Stimulated activated naive CD8-positive, alpha-beta T cell treated with anti-CD3 and anti-CD28 coated beads, Interleukin-15, amount 100 ng/mL, for 72 hours (primary cell): ENCODE data around the gene FBXO42.
"Not testable (repeated sequence)": the region's sequence is repeated elsewhere in the genome, so short reads cannot be mapped to it uniquely, and the experiment has no call there.

Experiments
- ATAC-seq: fragments of 150-1000 bp; cut with Tn5 transposase; 2 replicates; pipeline ENCODE4 v1.10.0; 2021; ENCODE audit warnings: mild to moderate bottlenecking, moderate library complexity
- DNase-seq, 2 donors: peaks; one replicate each; pipeline ENCODE4 v3.0.0; 2021 to 2022
- H3K27ac Mint-ChIP-seq, 2 donors: one replicate each; pipeline ENCODE4 v1.8.0; 2022; ENCODE audit warnings: mild to moderate bottlenecking in 2 of 2, mixed read lengths in 2 of 2, moderate library complexity in 2 of 2
- H3K27me3 Mint-ChIP-seq: one replicate; pipeline ENCODE4 v1.8.0; 2022; ENCODE audit warnings: mixed read lengths
- H3K4me1 Mint-ChIP-seq: one replicate; pipeline ENCODE4 v1.8.0; 2022; ENCODE audit warnings: mild to moderate bottlenecking, mixed read lengths
- H3K4me3 Mint-ChIP-seq, 2 donors: one replicate each; pipeline ENCODE4 v1.8.0; 2022; ENCODE audit warnings: mild to moderate bottlenecking in 2 of 2, mixed read lengths in 2 of 2, moderate library complexity in 1 of 2
- H3K9me3 Mint-ChIP-seq, 2 donors: one replicate each; pipeline ENCODE4 v1.8.0; 2022; ENCODE audit warnings: mixed read lengths in 2 of 2

The FBXO42 gene

DNA sequence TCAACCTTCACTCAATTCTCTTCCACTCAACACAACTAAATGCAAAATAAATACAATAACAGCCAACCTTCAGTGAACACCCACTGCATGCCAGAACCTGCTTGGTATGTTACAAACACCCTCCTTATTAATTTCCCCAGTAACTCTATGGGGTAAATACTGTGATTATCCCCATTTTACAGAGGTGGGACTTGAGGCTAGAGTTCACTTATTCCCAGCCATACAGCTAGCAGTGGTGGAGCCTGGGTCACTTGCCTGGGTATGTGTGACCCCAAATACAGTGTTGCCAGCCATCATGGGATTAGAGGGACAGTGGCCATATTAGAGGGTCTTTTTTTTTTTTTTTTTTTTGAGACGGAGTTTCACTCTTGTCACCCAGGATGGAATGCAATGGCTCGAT is 116.9 kb downstream of the FBXO42 start:
- Mint-ChIP-seq H3K27ac (no peak overlapping the region), H3K27me3 (no peaks in the 10 kb centered on the region), H3K4me3 (no peak overlapping the region), H3K4me1 (peaks cover 22% of the 10 kb centered on the region), H3K9me3 (no peaks in the 10 kb centered on the region)
- ATAC-seq (no peak), DNase-seq (no peak)

DNA sequence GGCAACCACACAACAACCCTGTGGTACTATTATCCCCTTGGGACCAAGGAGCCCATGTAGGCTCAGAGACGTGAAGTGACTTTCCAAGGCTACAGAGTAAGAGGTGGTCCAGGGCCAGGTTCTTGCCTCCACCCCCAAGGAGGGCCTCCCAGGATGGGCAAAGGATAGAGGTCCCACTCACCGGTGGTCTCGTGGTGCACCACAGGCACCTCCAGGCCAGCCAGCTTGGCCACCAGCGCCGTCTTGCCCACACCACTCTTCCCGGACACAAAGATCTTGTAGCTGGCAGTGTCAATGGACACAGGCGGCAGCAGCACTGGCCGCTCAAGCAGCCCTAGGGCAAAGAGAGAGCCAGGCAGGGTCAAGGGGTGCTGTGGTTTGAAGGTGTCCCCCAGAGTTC is 118.8 kb downstream of the FBXO42 start:
- H3K27me3 Mint-ChIP-seq = peaks cover 12% of the 10 kb centered on the region
- no peak overlapping the region for H3K27ac Mint-ChIP-seq
- no peak for ATAC-seq
- no peak overlapping the region for H3K4me3 Mint-ChIP-seq
- H3K9me3 Mint-ChIP-seq = no peaks in the 10 kb centered on the region
- H3K4me1 Mint-ChIP-seq = peaks cover 26% of the 10 kb centered on the region
- DNase-seq = no peak

DNA sequence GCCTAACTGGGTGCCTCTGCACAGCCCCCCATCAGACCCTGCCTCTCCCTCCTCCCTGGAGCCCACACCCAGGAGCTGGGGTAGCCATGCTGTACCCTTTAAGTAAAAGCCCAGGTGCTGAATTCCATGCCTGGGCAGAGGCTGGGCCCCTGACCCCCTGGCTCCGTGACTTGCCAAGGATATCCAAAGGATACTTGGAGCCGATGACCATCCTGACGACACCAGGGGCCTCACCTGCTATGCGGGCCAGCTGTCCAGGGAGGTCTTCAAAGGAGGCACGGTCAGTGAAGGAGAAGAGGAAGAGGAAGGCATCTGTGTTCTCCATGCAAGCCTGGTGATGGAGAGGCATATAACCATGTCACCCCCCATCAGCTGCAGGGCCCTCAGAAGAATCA is 120.0 kb downstream of the FBXO42 start:
- no peak overlapping the region for H3K27ac Mint-ChIP-seq
- DNase-seq (no peak), ATAC-seq (no peak)
- H3K4me3 Mint-ChIP-seq = no peak overlapping the region
- H3K9me3 Mint-ChIP-seq = no peaks in the 10 kb centered on the region
- H3K4me1 Mint-ChIP-seq = peaks cover 31% of the 10 kb centered on the region
- peaks cover 23% of the 10 kb centered on the region for H3K27me3 Mint-ChIP-seq

DNA sequence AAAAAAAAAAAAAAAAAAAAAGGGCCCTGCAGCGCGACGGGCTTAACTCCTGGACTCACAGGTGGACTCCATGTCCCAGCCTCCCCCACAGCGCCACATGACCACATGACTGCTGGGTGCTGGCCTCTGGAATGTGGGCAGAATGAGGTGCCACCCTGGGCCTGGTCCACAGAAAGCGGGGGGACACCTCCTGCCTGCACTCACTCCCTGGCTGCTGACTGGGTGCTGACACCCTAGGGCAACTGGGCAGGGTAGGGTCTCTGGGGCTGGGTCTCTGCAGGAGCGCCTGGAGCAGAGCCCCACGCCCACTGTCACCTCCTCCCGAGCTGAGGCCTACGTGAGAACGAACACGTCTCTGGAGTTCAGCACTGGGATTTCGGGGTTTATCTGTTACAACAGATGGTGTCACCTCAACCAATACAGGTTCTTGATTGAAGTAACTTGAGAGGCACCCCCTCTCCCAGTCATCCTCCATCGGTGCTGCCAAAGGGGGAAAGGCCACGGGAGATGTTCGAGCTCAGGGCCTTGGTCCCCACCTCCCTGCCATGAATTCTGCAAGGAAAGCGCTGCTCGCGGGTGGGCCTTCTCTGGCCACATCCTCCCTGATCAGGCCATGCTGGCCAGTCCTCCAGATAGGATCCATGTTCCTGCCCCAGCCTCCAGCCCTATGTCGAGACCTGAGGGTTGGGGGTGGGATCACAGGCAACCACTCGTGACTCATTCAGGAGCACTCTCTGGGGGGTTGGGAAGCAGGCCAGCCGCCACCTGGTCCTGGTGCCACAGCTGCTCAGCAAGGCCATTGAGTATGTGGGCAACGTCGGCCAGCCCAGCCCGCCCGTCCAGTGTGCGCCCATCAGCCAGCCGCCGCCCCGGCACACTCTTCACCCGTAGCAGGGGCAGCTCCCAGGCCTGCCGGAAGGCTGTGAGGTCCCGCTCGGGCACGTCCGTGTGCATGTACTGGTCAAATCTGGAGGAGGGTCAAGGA is 120.7 kb downstream of the FBXO42 start:
- H3K27ac Mint-ChIP-seq = no peak overlapping the region
- H3K4me3 Mint-ChIP-seq = no peak overlapping the region
- DNase-seq (no peak), ATAC-seq (no peak)
- peaks cover 25% of the 10 kb centered on the region for H3K4me1 Mint-ChIP-seq
- H3K27me3 Mint-ChIP-seq = peaks cover 30% of the 10 kb centered on the region
- H3K9me3 Mint-ChIP-seq = no peaks in the 10 kb centered on the region

DNA sequence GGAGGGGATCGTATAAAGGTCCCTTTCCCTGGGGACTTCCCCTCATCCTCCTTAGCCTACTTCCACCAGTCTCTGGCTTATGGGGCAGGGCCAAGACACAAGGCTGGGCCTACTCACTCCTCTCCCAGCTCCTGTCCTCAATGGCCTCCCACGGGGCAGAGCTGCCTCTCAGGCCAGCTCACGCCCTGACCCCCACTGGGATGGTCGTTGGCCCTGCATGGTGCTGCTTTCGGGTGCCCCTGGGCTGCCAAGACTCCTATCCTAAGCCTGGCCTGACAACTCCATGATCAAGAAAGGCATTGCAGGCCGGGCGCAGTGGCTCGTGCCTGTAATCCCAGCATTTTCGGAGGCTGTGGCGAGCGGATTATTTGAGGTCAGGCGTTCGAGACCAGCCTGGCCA is 121.5 kb downstream of the FBXO42 start:
- Mint-ChIP-seq H3K4me1 (peaks cover 16% of the 10 kb centered on the region), H3K9me3 (no peaks in the 10 kb centered on the region), H3K4me3 (no peak overlapping the region), H3K27me3 (peaks cover 39% of the 10 kb centered on the region), H3K27ac (no peak overlapping the region)
- DNase-seq (no peak), ATAC-seq (no peak)

DNA sequence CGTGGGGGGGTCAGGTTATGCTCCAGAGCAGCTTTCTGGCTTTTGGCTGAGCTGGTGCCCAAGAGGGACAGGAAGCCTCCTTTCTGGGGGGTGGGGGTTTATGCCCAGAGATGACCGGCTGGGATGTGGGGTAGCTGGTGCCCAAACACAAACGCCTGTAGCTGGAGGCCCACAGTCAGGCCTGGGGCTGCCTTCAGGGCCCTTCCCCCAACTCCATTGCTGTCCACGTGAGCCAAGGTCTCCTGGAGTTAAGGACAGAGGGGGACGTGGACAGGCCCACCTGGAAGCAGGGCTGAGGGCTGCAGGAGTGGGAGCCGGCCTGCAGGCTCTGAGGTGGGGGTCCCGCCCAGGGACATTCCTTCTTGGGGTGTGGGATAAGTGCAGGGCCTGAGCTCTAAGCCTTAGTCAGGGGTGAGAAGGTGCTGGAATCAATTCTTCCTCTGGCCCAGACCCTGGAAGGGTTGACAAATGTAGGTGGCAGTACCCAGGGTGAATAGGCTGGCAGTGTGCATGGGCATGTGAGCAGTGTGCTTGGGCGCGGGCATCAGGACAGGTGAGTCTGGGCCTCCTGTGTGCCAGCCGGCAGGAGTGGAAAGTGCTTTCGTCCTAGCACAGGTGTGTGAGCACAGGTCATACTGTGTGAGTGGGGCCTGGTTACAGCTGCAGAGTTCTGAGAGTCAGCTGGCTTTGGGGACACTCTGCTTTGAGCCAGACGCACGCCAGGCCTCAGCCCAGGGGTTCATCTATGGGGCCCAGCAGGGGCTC is 122.1 kb downstream of the FBXO42 start:
- Mint-ChIP-seq H3K9me3 (no peaks in the 10 kb centered on the region), H3K27ac (peak overlapping the region in 1 of 2 donors; percentile 60), H3K4me1 (peaks cover 16% of the 10 kb centered on the region), H3K27me3 (peaks cover 40% of the 10 kb centered on the region), H3K4me3 (no peak overlapping the region)
- ATAC-seq (peak; percentile 6), DNase-seq (no peak)

DNA sequence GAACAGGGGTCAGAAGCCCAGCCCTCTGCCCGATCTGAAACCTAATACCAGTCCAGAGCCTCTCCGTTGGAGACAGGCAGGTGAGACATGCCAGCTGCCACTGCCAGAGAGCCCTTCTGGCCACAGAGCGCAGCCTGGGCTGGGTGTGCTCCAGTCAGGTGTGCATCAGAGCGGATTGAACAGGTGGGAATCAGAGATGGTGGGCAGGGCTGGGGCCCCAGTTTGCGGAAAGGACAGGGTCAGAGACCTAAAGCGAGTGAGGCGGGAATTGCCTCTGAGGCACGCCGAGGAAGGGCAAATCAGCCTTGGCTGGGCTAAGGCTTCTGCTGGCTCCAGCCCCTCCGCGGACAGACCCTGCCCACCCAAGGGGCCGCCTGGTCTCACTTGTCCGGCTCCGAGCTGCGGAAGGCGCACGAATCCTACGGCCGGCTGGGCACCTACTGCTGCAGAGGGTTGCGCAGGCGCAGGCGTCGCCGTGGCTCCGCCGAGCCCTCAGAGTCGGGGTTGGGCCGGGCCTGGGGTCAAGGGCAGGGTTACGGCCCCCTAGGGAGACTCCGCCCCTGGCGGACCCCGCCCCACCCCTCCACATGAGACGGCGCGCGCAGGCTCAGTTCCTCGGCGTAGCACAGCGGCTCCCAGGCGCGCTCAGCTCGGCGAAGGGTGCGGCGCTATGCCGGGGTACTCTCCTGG is 125.6 kb downstream of the FBXO42 start:
- ATAC-seq = no peak
- Mint-ChIP-seq H3K4me1 (peaks cover 16% of the 10 kb centered on the region), H3K4me3 (no peak overlapping the region)

DNA sequence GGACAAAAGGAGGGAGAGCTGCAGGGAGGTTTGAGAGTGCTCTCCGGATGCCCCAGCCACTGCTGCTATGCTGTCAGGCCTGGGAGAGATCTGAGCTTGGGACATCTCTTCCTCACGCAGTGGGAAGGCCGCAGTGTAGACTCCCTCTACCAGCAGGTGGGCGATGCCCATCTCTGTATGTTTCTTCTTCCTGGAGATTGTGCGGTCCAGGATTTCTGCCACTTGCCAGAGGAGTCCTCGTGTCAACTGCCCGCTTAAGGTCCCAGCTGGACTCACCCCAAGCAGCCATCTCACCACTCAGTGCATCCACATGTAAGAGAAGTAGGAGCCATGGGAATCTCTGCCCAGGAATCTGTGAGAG is 126.2 kb downstream of the FBXO42 start:
- no peak overlapping the region for H3K4me3 Mint-ChIP-seq
- no peak overlapping the region for H3K27ac Mint-ChIP-seq

More for the DNA sequence above, 125.6 kb downstream of the FBXO42 start:
- no peak for DNase-seq
- no peaks in the 10 kb centered on the region for H3K9me3 Mint-ChIP-seq
- no peak overlapping the region for H3K27ac Mint-ChIP-seq
- peaks cover 53% of the 10 kb centered on the region for H3K27me3 Mint-ChIP-seq

DNA sequence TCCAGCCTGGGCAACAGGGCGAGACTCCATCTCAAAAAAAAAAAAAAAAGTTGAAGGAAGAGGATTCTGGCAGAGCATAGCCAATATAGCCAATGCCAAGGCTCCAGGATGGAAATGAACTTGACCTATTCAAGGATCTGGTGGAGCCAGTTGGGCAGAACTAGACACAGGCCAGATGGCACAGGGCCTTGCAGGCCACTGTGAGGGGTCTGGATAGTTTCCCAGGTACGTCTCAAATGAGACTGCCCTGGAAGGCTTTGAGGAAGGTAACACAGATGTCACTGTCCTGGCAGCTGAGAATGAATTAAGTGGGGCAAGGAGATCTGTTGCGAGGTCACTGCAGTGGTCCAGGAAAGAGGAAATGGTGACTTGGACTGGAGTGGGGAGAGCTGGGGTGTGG is 127.8 kb downstream of the FBXO42 start:
- Mint-ChIP-seq H3K27ac (peak overlapping the region in 1 of 2 donors; percentile 24), H3K27me3 (peaks cover 51% of the 10 kb centered on the region), H3K4me1 (peaks cover 24% of the 10 kb centered on the region), H3K4me3 (no peak overlapping the region), H3K9me3 (no peaks in the 10 kb centered on the region)
- ATAC-seq = no peak
- no peak for DNase-seq

More for the DNA sequence above, 126.2 kb downstream of the FBXO42 start:
- Mint-ChIP-seq H3K27me3 (peaks cover 53% of the 10 kb centered on the region), H3K9me3 (no peaks in the 10 kb centered on the region), H3K4me1 (peaks cover 16% of the 10 kb centered on the region)
- ATAC-seq = no peak
- DNase-seq = no peak

DNA sequence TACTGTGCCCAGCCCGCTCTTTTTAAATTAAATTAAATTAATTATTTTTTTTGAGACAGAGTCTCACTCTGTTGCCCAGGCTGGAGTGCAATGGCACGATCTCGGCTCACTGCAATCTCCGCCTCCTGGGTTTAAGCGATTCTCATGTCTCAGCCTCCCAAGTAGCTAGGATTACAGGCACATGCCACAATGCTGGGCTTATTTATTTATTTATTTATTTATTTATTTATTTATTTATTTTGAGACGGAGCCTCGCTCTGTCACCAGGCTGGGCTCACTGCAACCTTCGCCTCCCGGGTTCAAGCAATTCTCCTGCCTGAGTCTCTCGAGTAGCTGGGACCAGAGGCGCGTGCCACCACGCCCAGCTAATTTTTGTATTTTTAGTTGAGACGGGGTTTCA is 129.6 kb downstream of the FBXO42 start:
- DNase-seq, ATAC-seq, H3K4me3 Mint-ChIP-seq, H3K9me3 Mint-ChIP-seq, H3K27ac Mint-ChIP-seq: not testable (repeated sequence)
- Mint-ChIP-seq H3K4me1 (peaks cover 25% of the 10 kb centered on the region), H3K27me3 (peaks cover 34% of the 10 kb centered on the region)

DNA sequence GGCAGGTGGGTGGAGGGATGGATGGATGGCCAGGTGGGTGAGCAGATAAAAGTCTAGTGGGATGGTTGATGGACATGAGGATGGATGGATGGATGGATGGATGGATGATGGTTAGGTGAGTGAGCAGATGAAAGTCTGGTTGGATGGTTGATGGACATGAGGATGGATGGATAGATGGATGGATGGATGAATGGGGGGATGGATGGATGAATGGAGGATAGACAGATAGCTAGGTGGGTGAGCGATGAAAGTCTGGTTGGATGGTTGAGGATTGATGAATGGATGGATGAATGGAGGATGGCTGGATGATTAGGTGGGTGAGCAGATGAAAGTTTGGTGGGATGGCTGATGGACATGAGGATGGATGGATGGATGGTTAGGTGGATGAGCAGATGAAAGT is 130.8 kb downstream of the FBXO42 start:
- H3K4me1 Mint-ChIP-seq = peaks cover 25% of the 10 kb centered on the region
- no peaks in the 10 kb centered on the region for H3K9me3 Mint-ChIP-seq
- peaks cover 22% of the 10 kb centered on the region for H3K27me3 Mint-ChIP-seq
- no peak for ATAC-seq
- no peak overlapping the region for H3K4me3 Mint-ChIP-seq
- H3K27ac Mint-ChIP-seq = no peak overlapping the region
- DNase-seq = no peak

DNA sequence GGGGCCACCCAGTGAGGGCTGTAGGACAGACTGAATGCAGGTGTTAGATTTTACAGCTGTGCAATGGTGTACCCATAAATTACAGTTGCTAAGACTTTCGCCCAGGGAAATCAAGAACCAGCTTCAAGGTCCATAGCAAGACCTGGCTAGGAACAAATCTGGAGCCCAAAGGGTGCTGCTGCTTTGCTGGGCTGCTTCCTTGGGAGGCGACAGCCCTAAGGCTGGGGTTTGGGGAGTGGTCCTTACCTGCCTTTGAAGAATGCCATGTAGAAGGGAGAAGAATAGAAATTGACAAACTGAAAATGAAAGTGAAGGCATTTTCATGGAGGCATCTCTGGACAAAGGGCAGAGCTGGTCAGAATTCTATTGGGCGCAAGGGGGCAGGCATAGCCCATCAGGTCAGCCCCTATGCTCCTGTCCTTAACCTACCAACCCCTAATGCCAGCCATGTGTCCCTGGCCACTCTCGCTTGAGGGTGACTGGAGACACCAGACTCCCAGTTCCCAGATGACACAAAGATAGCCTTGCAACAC is 132.2 kb downstream of the FBXO42 start:
- Mint-ChIP-seq H3K9me3 (no peaks in the 10 kb centered on the region), H3K27me3 (peaks cover 20% of the 10 kb centered on the region)

DNA sequence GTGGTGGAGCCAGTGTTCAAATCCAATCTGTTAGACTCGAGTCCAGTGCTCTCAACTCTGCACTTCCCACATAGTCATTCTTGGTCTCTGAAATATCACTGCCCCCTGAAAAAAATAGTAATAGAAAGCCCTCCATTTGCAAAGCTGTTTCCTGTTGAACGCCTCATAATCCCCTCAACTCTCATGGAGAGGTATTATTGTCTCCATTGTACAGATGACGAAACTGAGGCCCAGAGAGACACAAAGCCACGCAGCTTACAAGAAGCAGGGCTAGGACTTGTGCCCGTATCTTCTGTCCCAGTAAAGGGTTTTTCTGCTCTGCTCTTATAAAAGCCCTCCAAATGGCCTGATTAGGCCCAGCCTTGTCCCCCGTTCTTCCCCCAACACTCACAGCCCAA is 133.6 kb downstream of the FBXO42 start:
- no peak overlapping the region for H3K27ac Mint-ChIP-seq
- ATAC-seq (no peak), DNase-seq (no peak)
- H3K27me3 Mint-ChIP-seq = peaks cover 8% of the 10 kb centered on the region
- no peaks in the 10 kb centered on the region for H3K9me3 Mint-ChIP-seq
- H3K4me1 Mint-ChIP-seq = peaks cover 34% of the 10 kb centered on the region
- no peak overlapping the region for H3K4me3 Mint-ChIP-seq

More for the DNA sequence above, 132.2 kb downstream of the FBXO42 start:
- peak overlapping the region in 1 of 2 donors; percentile 14 for H3K4me3 Mint-ChIP-seq
- DNase-seq = no peak
- H3K27ac Mint-ChIP-seq = no peak overlapping the region
- no peak for ATAC-seq
- peaks cover 34% of the 10 kb centered on the region for H3K4me1 Mint-ChIP-seq

DNA sequence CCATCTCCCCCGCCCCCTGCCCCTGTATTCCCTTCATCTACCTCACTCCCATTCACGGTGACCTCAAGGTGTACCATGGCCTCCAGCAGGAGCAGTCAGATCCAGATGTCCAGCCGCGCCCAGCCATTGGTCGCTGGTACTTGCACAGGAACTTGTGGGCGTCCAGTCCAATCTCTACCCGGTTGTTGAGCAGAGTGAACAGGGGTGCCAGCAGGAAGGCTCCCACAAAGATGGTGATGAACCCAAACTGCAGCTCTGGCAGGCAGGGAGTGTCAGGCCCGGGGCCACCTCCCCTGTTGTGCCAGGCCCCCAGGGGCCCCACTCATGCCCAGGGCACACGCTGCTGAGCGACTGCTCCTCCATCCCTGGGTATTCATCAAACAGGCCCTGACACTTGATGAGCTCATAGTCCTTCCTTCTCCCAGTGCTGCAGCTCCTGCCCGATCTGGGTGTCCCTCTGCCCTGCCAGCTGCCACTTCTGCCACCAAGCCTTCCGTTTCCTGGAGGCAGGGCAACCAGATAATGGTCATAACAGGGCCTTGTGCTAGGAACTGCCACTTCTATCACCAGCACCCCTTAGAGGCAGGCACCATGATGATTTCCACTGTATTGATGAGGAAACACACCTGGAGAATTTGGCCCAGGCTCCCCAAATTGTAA is 134.1 kb downstream of the FBXO42 start:
- Mint-ChIP-seq H3K4me3 (peak overlapping the region in 1 of 2 donors; percentile 52), H3K27ac (no peak overlapping the region), H3K4me1 (peaks cover 34% of the 10 kb centered on the region), H3K27me3 (peaks cover 8% of the 10 kb centered on the region), H3K9me3 (no peaks in the 10 kb centered on the region)
- no peak for DNase-seq
- no peak for ATAC-seq
